IPS-18c (cell line): ENCODE data around the gene DOCK4.

Experiments
- H3K4me3 ChIP-seq: 2 replicates; pipeline ENCODE4 v1.7.0; 2013; ENCODE audit warnings: low read depth, mild to moderate bottlenecking, low read length, moderate library complexity; ENCODE audit not compliant: insufficient read depth
- H3K9me3 ChIP-seq: one replicate; pipeline ENCODE4 v1.6.1; 2013; ENCODE audit warnings: mild to moderate bottlenecking, low read length, moderate library complexity; ENCODE audit not compliant: control insufficient read depth, insufficient read depth

The DOCK4 gene

DNA sequence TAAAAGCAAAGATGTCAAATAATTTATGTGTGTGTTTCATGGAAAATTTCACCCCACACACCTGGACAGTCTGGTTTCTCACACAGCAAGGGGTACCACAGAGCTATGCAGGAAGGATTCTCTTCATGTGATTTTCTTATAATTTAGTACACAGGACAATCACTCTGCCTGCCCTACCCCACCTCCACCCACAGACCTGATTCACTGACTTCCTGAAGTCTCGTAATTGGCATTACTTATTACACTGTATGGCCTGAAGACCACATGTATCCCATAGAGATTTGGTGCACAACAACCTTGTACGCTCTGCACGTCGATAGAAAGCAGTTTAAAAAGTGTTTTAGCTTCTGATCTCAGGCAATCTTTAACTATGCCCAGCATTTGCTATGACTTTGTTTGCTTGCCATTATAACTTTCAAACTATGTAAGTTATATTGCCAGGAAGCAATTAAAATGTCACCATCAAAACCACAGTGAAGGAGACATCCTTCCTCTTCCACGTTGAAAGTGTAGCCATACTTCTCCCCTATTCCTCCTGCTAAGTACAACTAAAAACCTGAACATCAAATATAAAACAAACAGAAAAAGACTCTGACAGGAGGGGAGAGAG is 364.5 kb downstream of the DOCK4 start:
- Histone ChIP-seq H3K9me3 (no peaks in the 10 kb centered on the region), H3K4me3 (no peak overlapping the region)

GRCh38 chr7:111840528-111840927 is 365.7 kb downstream of the DOCK4 start:
- H3K9me3 ChIP-seq, result no peaks in the 10 kb centered on the region
- H3K4me3 ChIP-seq, result no peak overlapping the region

GRCh38 chr7:111839261-111839660 is 366.9 kb downstream of the DOCK4 start:
- no peak overlapping the region for H3K4me3 ChIP-seq
- no peaks in the 10 kb centered on the region for H3K9me3 ChIP-seq

DNA sequence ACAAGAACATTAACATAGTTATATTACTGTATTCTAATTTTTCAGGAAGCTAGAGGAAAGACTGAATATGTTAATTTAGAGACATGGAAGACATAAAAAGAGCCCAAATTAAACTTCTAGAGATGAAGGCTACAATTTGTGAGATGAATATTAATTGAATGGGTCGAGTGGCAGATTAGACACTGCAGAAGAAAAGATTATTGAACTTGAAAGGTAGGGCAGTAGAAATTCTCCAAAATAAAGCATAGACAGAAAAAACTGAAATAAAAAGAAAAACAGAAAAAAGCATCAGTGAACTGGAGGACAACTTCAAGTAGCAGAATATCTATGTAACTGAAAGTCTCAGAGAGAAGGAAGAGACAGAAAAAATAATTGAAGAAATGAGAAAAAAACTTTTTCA is 369.6 kb downstream of the DOCK4 start:
- no peak overlapping the region for H3K4me3 ChIP-seq
- H3K9me3 ChIP-seq, result no peaks in the 10 kb centered on the region

DNA sequence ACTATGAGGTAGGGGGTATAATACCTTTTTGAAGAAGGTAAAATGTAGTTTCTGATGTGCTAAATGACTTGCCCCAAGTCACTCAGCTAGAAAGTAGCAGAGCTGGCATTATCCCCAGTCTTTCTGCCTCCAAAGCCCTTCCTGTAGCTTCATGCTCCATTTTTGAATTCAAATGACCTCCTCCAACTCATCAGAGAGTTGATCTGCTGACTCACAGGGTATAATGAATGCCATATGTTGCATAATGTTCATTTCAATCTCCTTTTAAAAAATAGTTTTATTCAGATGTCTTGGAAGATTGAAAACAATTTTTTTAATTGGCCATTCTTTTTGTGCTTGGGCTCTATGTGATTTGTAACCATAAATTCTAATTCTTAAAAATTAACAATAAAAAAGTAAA is 371.1 kb downstream of the DOCK4 start:
- H3K9me3 ChIP-seq, result no peaks in the 10 kb centered on the region

GRCh38 chr7:111834367-111834766 is 371.8 kb downstream of the DOCK4 start:
- no peaks in the 10 kb centered on the region for H3K9me3 ChIP-seq
- H3K4me3 ChIP-seq, result no peak overlapping the region

More for the DNA sequence above, 371.1 kb downstream of the DOCK4 start:
- no peak overlapping the region for H3K4me3 ChIP-seq

DNA sequence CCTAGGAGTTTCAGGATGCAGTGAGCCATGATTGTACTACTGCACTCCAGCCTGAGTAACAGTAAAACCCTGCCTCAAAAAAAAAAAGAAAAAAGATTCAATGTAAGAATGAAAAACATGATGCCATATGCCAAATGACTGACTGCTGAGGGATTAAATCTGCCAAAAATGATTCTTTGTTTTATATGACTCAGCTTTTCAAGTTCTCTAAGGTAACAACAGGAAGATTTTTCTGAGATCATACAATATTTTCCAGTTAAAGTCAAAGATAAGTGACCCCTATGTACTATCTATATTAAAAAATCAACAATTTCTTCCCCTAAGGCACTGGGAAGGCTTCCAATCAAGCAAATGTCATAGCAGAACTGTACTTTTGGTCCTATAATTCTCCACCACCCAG is 372.7 kb downstream of the DOCK4 start:
- no peaks in the 10 kb centered on the region for H3K9me3 ChIP-seq
- no peak overlapping the region for H3K4me3 ChIP-seq

DNA sequence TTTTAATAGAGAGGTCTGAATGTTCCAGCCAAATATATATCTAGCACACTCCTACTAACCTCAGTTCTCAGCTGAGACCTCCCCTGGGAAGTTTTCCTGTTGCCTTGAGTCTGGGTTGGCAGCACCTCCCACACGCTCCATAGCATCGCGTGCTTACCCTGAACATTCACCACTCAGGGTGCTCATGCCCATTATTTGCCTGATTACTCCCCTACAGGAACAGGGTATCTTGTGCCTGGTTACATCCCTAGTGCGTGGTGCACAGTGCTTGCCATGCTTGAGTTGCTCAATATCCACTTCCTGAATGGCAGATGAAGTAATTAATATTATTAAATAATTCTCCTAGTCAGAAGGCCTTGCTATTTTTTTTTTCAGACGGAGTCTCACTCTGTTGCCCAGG is 374.0 kb downstream of the DOCK4 start:
- Histone ChIP-seq H3K4me3 (no peak overlapping the region), H3K9me3 (no peaks in the 10 kb centered on the region)

DNA sequence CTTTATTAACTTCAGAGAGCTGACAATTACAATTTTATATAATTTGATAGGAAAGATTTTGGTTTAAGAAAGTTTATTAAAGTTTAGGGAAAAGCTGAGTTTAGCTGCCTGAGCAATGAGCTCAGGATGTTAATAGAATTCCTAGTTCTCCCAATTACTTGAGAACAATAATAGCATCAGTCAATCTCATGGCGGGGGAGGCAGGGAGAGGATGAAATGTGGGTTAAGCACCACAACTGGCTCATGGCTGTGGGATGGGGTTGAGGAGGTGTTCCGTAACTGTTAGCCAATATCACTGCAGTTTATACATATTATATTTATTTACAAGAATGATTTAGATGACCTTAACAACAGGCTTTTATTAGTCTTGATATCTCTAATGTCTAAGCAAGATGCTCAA is 377.0 kb downstream of the DOCK4 start:
- no peaks in the 10 kb centered on the region for H3K9me3 ChIP-seq
- no peak overlapping the region for H3K4me3 ChIP-seq

GRCh38 chr7:111827863-111828504 is 378.2 kb downstream of the DOCK4 start:
- no peaks in the 10 kb centered on the region for H3K9me3 ChIP-seq
- no peak overlapping the region for H3K4me3 ChIP-seq

GRCh38 chr7:111825046-111825445 is 381.2 kb downstream of the DOCK4 start:
- no peaks in the 10 kb centered on the region for H3K9me3 ChIP-seq

GRCh38 chr7:111823826-111824225 is 382.4 kb downstream of the DOCK4 start:
- no peaks in the 10 kb centered on the region for H3K9me3 ChIP-seq
- no peak overlapping the region for H3K4me3 ChIP-seq

More at GRCh38 chr7:111825046-111825445, 381.2 kb downstream of the DOCK4 start:
- no peak overlapping the region for H3K4me3 ChIP-seq

- no peak overlapping the region for H3K4me3 ChIP-seq
- H3K9me3 ChIP-seq, result no peaks in the 10 kb centered on the region
Observed at GRCh38 chr7:111821046-111821445, 385.2 kb downstream of the DOCK4 start.

DNA sequence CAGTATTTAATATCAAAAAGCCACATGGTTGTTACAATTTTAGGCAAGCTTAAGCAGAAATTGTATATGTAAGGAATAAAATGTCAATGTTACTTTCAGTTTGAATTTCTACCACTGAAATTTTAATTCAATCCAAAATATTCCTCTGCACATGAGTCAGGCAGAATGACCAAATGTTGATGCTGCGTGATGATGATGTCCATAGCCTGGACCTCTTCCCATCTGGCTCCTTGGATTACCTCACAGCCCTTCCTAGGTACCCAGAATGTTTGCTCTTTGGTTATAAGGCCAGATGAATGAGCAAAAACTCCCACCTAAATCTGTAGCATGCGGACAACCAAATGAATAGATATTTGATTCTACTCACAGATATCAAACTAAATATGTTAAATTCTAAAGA is 385.6 kb downstream of the DOCK4 start:
- Histone ChIP-seq H3K4me3 (no peak overlapping the region), H3K9me3 (no peaks in the 10 kb centered on the region)

DNA sequence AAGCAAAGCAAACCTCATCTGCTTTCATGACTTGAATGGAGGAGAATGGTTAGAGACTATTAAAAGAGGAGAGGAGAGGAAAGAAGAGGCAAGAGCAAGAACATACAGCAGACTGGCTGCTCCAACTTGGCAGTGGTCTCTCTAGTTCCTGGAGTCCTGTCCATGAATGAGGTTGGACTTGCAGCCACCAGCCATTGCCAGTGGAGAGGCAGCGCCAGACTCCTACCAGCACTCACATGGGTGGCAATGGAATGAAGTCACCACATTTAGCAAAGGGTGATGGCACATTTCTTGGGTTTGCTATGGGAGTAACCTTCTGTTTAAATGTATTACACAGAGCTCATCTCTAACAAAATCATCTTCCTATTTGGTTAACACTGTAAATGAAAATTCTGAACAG is 386.1 kb downstream of the DOCK4 start:
- no peak overlapping the region for H3K4me3 ChIP-seq
- H3K9me3 ChIP-seq, result no peaks in the 10 kb centered on the region

- no peaks in the 10 kb centered on the region for H3K9me3 ChIP-seq
- H3K4me3 ChIP-seq, result no peak overlapping the region
Observed at GRCh38 chr7:111815354-111815753, 390.8 kb downstream of the DOCK4 start.

DNA sequence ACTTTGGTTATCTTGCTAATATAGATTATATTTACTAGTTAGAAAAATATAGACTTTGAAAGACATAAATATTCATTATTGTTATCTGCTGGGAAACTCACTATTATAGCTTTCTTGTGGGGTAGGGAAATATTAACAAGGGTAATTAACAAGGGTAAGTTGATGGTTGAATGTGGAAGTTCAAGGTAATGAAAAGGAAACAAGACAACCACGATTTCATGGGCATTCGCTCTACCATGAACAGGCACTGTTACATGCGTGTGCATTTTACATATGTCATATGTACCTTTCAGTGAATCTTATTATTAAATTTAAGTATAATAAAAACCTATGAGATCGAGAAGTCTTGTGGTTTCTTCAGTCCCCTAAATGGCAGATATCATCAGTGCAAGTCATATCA is 392.9 kb downstream of the DOCK4 start:
- no peak overlapping the region for H3K4me3 ChIP-seq
- H3K9me3 ChIP-seq, result no peaks in the 10 kb centered on the region

- H3K9me3 ChIP-seq, result no peaks in the 10 kb centered on the region
- H3K4me3 ChIP-seq, result no peak overlapping the region
Observed at GRCh38 chr7:111806232-111806631, 400.0 kb downstream of the DOCK4 start.
